HepG2 (cell line): Measurements from ENCODE around the gene TCF7L2. TPM values are rescaled to one million over a fixed set of nuclear protein-coding genes. Genes with fewer than 3 reads are reported as not detected.

ENCODE experiments used
- ATAC-seq: fragments of 200-7000 bp; cut with Tn5 transposase; 3 replicates; pipeline ENCODE4 v1.9.1; 2020; ENCODE audit warnings: mild to moderate bottlenecking, moderate library complexity
- BruUV-seq: library from RNA; stranded (reverse); fragments of 400-500 nt; replicated peaks from 2 replicates; lab custom pipeline; 2021; lab: Mats Ljungman, UMichigan
- CTCF ChIA-PET: fragments of 300-600 bp; formaldehyde crosslinking; extraction: SDS; loops from one replicate; lab custom pipeline; 2021; ENCODE audit warnings: low total read pairs, inconsistent platforms, low intra/inter-chr PET ratio; lab: Yijun Ruan, JAX
- POLR2A ChIA-PET: fragments of 350-600 bp; sonication (Branson Sonifier 250); formaldehyde crosslinking; loops from one replicate; lab custom pipeline; 2020; ENCODE audit warnings: antibody characterized with exemption, inconsistent platforms; lab: Yijun Ruan, JAX
- DNase-seq: peaks from one replicate; pipeline ENCODE4 v3.0.0-alpha.2; 2015; ENCODE audit warnings: low spot score
- FAIRE-seq: peaks from 3 replicates; lab custom pipeline; 2011; peaks lifted over from hg19 to GRCh38; lab: Jason Lieb, UNC
- H2AFZ ChIP-seq: one replicate; pipeline ENCODE4 v1.6.1; 2011; ENCODE audit warnings: low read length, inconsistent platforms
- H3K27ac ChIP-seq: fragments of 300-600 bp; 3 replicates; pipeline ENCODE4 v1.8.0; 2011; ENCODE audit warnings: mixed run types, mild to moderate bottlenecking, mixed read lengths, low read length, inconsistent platforms; ENCODE audit not compliant: insufficient read depth; ENCODE audit errors: extremely low read length
- H3K27me3 ChIP-seq, 2 experiments: fragments of 200-600 bp in 1 of 2; 2 replicates in 1 of 2; 3 replicates in 1 of 2; pipeline versions ENCODE4 v1.6.0 to v1.8.0; 2011; ENCODE audit warnings: low read length in 2 of 2, mild to moderate bottlenecking in 2 of 2, moderate library complexity in 2 of 2, inconsistent platforms in 1 of 2; ENCODE audit not compliant: insufficient read depth in 2 of 2, control insufficient read depth in 1 of 2
- H3K36me3 ChIP-seq, 2 experiments: fragments of 200-600 bp in 1 of 2; replicated peaks in 1 of 2; 2 replicates in 1 of 2; 3 replicates in 1 of 2; pipeline versions ENCODE4 v1.5.1 to v1.8.0; 2011; ENCODE audit warnings: low read length in 2 of 2, inconsistent platforms in 1 of 2; ENCODE audit not compliant: insufficient read depth in 2 of 2, control insufficient read depth in 1 of 2
- H3K4me1 ChIP-seq: 2 replicates; pipeline ENCODE4 v1.5.1; 2012; ENCODE audit warnings: low read length, inconsistent platforms; ENCODE audit not compliant: insufficient read depth
- H3K4me2 ChIP-seq: 2 replicates; pipeline ENCODE4 v1.6.0; 2011; ENCODE audit warnings: low read depth, low read length, inconsistent platforms
- H3K4me3 ChIP-seq, 3 experiments: fragments of 200-600 bp in 1 of 3; sonication (generic), shearing (Covaris generic) in 1 of 3; replicated peaks in 1 of 3; 2 replicates each; pipeline ENCODE4 v1.5.1; 2011 to 2016; ENCODE audit warnings: low read length in 3 of 3, inconsistent platforms in 2 of 3, low read depth in 2 of 3, mild to moderate bottlenecking in 2 of 3, control low read depth in 1 of 3, mixed read lengths in 1 of 3; ENCODE audit not compliant: insufficient read depth in 1 of 3
- H3K79me2 ChIP-seq: one replicate; pipeline ENCODE4 v1.6.1; 2011; ENCODE audit warnings: low read length, inconsistent platforms; ENCODE audit not compliant: insufficient read depth
- H3K9ac ChIP-seq: 2 replicates; pipeline ENCODE4 v1.6.0; 2011; ENCODE audit warnings: mild to moderate bottlenecking, low read depth, low read length, inconsistent platforms; ENCODE audit not compliant: insufficient read depth
- H3K9me3 ChIP-seq: 2 replicates; pipeline ENCODE4 v1.5.1; 2012; ENCODE audit warnings: mild to moderate bottlenecking, low read length
- H4K20me1 ChIP-seq: 2 replicates; pipeline ENCODE4 v1.6.0; 2011; ENCODE audit warnings: inconsistent platforms, mild to moderate bottlenecking, low read length, moderate library complexity; ENCODE audit not compliant: insufficient read depth
- ARNT ChIP-seq: fragments of 450-650 bp; IDR thresholded peaks from 2 replicates; pipeline ENCODE4 v1.6.1; 2017
- ASH2L ChIP-seq: fragments of 300-600, 200-600 bp; sonication (generic); IDR thresholded peaks from 2 replicates; pipeline ENCODE4 v1.7.0; 2017; ENCODE audit warnings: low read depth, mild to moderate bottlenecking, moderate library complexity, mixed read lengths, low read length; ENCODE audit not compliant: insufficient read length
- CHCHD3 ChIP-seq: sonication (generic); formaldehyde crosslinking; IDR thresholded peaks from 2 replicates; pipeline ENCODE4 v1.8.0; 2022; ENCODE audit warnings: mild to moderate bottlenecking, missing genetic modification reagents, moderate library complexity
- HMGXB4 ChIP-seq, 2 experiments: sonication (generic) in 1 of 2; formaldehyde crosslinking in 1 of 2; IDR thresholded peaks; 2 replicates each; pipeline versions ENCODE4 v1.4.0 to v1.6.1; 2018 to 2020; ENCODE audit warnings: missing genetic modification reagents in 2 of 2, borderline replicate concordance in 1 of 2, low read depth in 1 of 2, mild to moderate bottlenecking in 1 of 2, missing biosample characterization in 1 of 2
- MED1 ChIP-seq: sonication (generic); formaldehyde crosslinking; IDR thresholded peaks from 2 replicates; pipeline ENCODE4 v1.4.0; 2020; ENCODE audit warnings: missing genetic modification reagents
- MIER2 ChIP-seq: IDR thresholded peaks from 2 replicates; pipeline ENCODE4 v1.6.1; 2016; ENCODE audit warnings: missing biosample characterization, missing genetic modification reagents
- SKIL ChIP-seq: sonication (generic); formaldehyde crosslinking; IDR thresholded peaks from 2 replicates; pipeline ENCODE4 v1.8.0; 2022; ENCODE audit warnings: missing genetic modification reagents, mild to moderate bottlenecking, moderate library complexity, borderline replicate concordance
- THAP7 ChIP-seq: sonication (generic); formaldehyde crosslinking; IDR thresholded peaks from 2 replicates; pipeline ENCODE4 v1.8.1; 2023; ENCODE audit warnings: mild to moderate bottlenecking, missing genetic modification reagents
- ZBTB2 ChIP-seq: sonication (generic); formaldehyde crosslinking; IDR thresholded peaks from 2 replicates; pipeline ENCODE4 v1.8.0; 2022; ENCODE audit warnings: low read depth, missing genetic modification reagents
- ZBTB39 ChIP-seq: sonication (generic); formaldehyde crosslinking; IDR thresholded peaks from 2 replicates; pipeline ENCODE4 v1.5.0; 2020; ENCODE audit warnings: missing genetic modification reagents
- ZFP36L2 ChIP-seq: sonication (generic); formaldehyde crosslinking; IDR thresholded peaks from 2 replicates; pipeline ENCODE4 v1.4.0; 2020; ENCODE audit warnings: missing genetic modification reagents
- ZFP37 ChIP-seq: sonication (generic); formaldehyde crosslinking; IDR thresholded peaks from 2 replicates; pipeline ENCODE4 v1.4.0; 2020; ENCODE audit warnings: missing genetic modification reagents, borderline replicate concordance
- ZNF260 ChIP-seq: sonication (generic); formaldehyde crosslinking; IDR thresholded peaks from 2 replicates; pipeline ENCODE4 v1.4.0; 2020; ENCODE audit warnings: missing genetic modification reagents, low read depth, mild to moderate bottlenecking, borderline replicate concordance
- ZNF296 ChIP-seq: sonication (generic); formaldehyde crosslinking; conservative IDR thresholded peaks from 2 replicates; pipeline ENCODE4 v1.5.0; 2020; ENCODE audit warnings: mild to moderate bottlenecking, missing genetic modification reagents
- ZNF546 ChIP-seq: sonication (generic); formaldehyde crosslinking; conservative IDR thresholded peaks from 2 replicates; pipeline ENCODE4 v1.8.1; 2023; ENCODE audit warnings: mild to moderate bottlenecking, missing genetic modification reagents
- WGBS: methylation state at CpG from one replicate; pipeline ENCODE4 v1.1.6; 2017; ENCODE audit warnings: low lambda C conversion rate; 5-methylcytosine and 5-hydroxymethylcytosine counted together
- in situ Hi-C: cut with HindIII; loops from 2 replicates; pipeline ENCODE4 v1.10.0; 2017; ENCODE audit warnings: low pct_unique_long_range_greater_than_20kb; ENCODE audit not compliant: extremely low pct_ligation_motif_present
- intact Hi-C: fragments of 100-400 bp; cut with micrococcal nuclease; formaldehyde crosslinking; loops from one replicate; pipeline ENCODE4 v1.10.0; 2022; ENCODE audit not compliant: unreplicated experiment
- polyA plus RNA-seq, 8 experiments: library from polyadenylated mRNA; depleted of rRNA in 3 of 8; stranded (reverse) in 7 of 8; unstranded in 1 of 8; fragments of >200 nt; fragmentation: Illumina TruSeq in 4 of 8; extraction: Trizol in 4 of 8; gene quantifications; 2 replicates each; pipeline versions ENCODE4 v1.2.1 to v1.2.3, GENCODE V29; 2011 to 2016; ENCODE audit warnings: low read depth in 4 of 8, missing spikeins in 1 of 8, mixed read lengths in 1 of 8; ENCODE audit not compliant: insufficient read depth in 1 of 8
- total RNA-seq, 5 experiments: library from RNA; depleted of rRNA; stranded (reverse); fragments of >200 nt; fragmentation: Illumina TruSeq; extraction: Trizol; gene quantifications; 2 replicates each; pipeline ENCODE4 v1.2.3, GENCODE V29; 2016; ENCODE audit warnings: low read depth in 1 of 5

Gene TCF7L2
- total and polyA plus RNA-seq, 2 of the 13 experiments (the other 11 are each of a cell fraction or from before 2014, with no cell fraction given): 3.9 to 13.7 TPM

GRCh38 chr10:112989826-112990225, 39.8 kb downstream of the TCF7L2 start (continued):
- no peak for TF ChIP-seq HMGXB4 (CRISPR knock-in tag; IDR thresholded peaks at IDR 0.05; ENCODE audit: borderline replicate concordance in 1 of 2, low read depth in 1 of 2)
- TF ChIP-seq ZBTB2 (CRISPR knock-in tag): no peak

GRCh38 chr10:112990271-112990670, 40.2 kb downstream of the TCF7L2 start:
- in situ Hi-C loops: no loop called here
- DNase-seq: no peak
- TF ChIP-seq ZFP36L2 (no peak), MED1 (CRISPR knock-in tag) (no peak), CHCHD3 (no peak), ARNT (no peak), ZBTB39 (CRISPR knock-in tag) (no peak), ASH2L (no peak), ZNF260 (CRISPR knock-in tag) (no peak), MIER2 (CRISPR knock-in tag) (no peak), THAP7 (CRISPR knock-in tag) (no peak), ZFP37 (no peak), SKIL (no peak), ZNF546 (CRISPR knock-in tag) (no peak), ZNF296 (CRISPR knock-in tag) (no peak)

More at GRCh38 chr10:112990271-112990670, 40.2 kb downstream of the TCF7L2 start:
- Histone ChIP-seq H3K27ac (no peak overlapping the region), H3K4me2 (no peak overlapping the region), H3K36me3 (peaks cover 8 to 31% of the 10 kb centered on the region in 2 experiments), H3K4me3 (no peak overlapping the region), H3K79me2 (peaks cover 86% of the 10 kb centered on the region), H3K9me3 (no peaks in the 10 kb centered on the region), H4K20me1 (peaks cover 72% of the 10 kb centered on the region), H2AFZ (no peak overlapping the region), H3K9ac (no peak overlapping the region), H3K27me3 (no peaks in the 10 kb centered on the region), H3K4me1 (peaks cover 57% of the 10 kb centered on the region)
- ChIA-PET POLR2A (no interaction called here), CTCF (no interaction called here)
- no peak for FAIRE-seq
- no peak for ATAC-seq
- intact Hi-C loops: no loop called here
- no TSS peak for BruUV-seq
- WGBS: 92% methylated on average over 8 of the region's 8 CpGs
